Naive thymus-derived CD4-positive, alpha-beta T cell (primary cell): ENCODE data around the gene HKDC1. TPM values are rescaled to one million over a fixed set of nuclear protein-coding genes. Genes with fewer than 3 reads are reported as not detected.
"Not testable (repeated sequence)": the region's sequence is repeated elsewhere in the genome, so short reads cannot be mapped to it uniquely, and the experiment has no call there.

ENCODE experiments used
- ATAC-seq: fragments of 150-1000 bp; cut with Tn5 transposase; 2 replicates; pipeline ENCODE4 v1.10.0; 2021; ENCODE audit warnings: mild to moderate bottlenecking, moderate library complexity
- CTCF ChIA-PET: fragments of 350-600 bp; sonication (Branson Sonifier 250); formaldehyde crosslinking; loops from one replicate; lab custom pipeline; 2021; ENCODE audit warnings: antibody characterized with exemption; lab: Charles Lee
- POLR2A ChIA-PET: fragments of 350-600 bp; sonication (Branson Sonifier 250); formaldehyde crosslinking; loops from one replicate; lab custom pipeline; 2021; ENCODE audit warnings: antibody characterized with exemption, inconsistent platforms; lab: Charles Lee
- DNase-seq, 9 donors: peaks; one replicate each; pipeline versions ENCODE4 v3.0.0 to v3.0.0-alpha.2; 2020 to 2022; ENCODE audit warnings: mixed read lengths in 1 of 9
- H3K27ac ChIP-seq: one replicate; pipeline ENCODE4 v1.7.0; 2013; ENCODE audit warnings: mild to moderate bottlenecking, low read depth, low read length, moderate library complexity
- H3K27me3 ChIP-seq, 2 donors: one replicate each; pipeline ENCODE4 v1.7.0; 2013; ENCODE audit warnings: low read length in 2 of 2, mild to moderate bottlenecking in 2 of 2, moderate library complexity in 2 of 2; ENCODE audit not compliant: control insufficient read depth in 2 of 2, insufficient read depth in 2 of 2
- H3K36me3 ChIP-seq, 3 experiments: 1 replicate in 2 of 3; 2 replicates in 1 of 3; pipeline ENCODE4 v1.7.0; 2013; ENCODE audit warnings: low read length in 3 of 3, mild to moderate bottlenecking in 3 of 3, moderate library complexity in 1 of 3; ENCODE audit not compliant: insufficient read depth in 3 of 3, control insufficient read depth in 2 of 3
- H3K4me1 ChIP-seq, 2 donors: one replicate each; pipeline ENCODE4 v1.7.0; 2013; ENCODE audit warnings: low read length in 2 of 2, mild to moderate bottlenecking in 2 of 2, moderate library complexity in 1 of 2; ENCODE audit not compliant: control insufficient read depth in 2 of 2, insufficient read depth in 2 of 2
- H3K4me3 ChIP-seq: 2 replicates; pipeline ENCODE4 v1.7.0; 2013; ENCODE audit warnings: mild to moderate bottlenecking, low read length
- H3K9me3 ChIP-seq, 3 experiments: 1 replicate in 2 of 3; 2 replicates in 1 of 3; pipeline ENCODE4 v1.7.0; 2013; ENCODE audit warnings: low read length in 3 of 3; ENCODE audit not compliant: control insufficient read depth in 2 of 3
- H3K27ac Mint-ChIP-seq, 9 donors: one replicate each; pipeline ENCODE4 v1.8.0; 2020 to 2022; ENCODE audit warnings: mixed read lengths in 9 of 9, mild to moderate bottlenecking in 8 of 9, moderate library complexity in 5 of 9, inconsistent platforms in 2 of 9
- H3K27me3 Mint-ChIP-seq, 5 donors: one replicate each; pipeline ENCODE4 v1.8.0; 2021 to 2022; ENCODE audit warnings: mixed read lengths in 5 of 5, mild to moderate bottlenecking in 1 of 5
- H3K36me3 Mint-ChIP-seq, 5 donors: one replicate each; pipeline ENCODE4 v1.8.0; 2020 to 2022; ENCODE audit warnings: mixed read lengths in 5 of 5, mild to moderate bottlenecking in 3 of 5, inconsistent platforms in 1 of 5
- H3K4me1 Mint-ChIP-seq, 7 donors: one replicate each; pipeline ENCODE4 v1.8.0; 2020 to 2022; ENCODE audit warnings: mixed read lengths in 7 of 7, mild to moderate bottlenecking in 3 of 7, inconsistent platforms in 1 of 7
- H3K4me3 Mint-ChIP-seq, 10 donors: one replicate each; pipeline ENCODE4 v1.8.0; 2020 to 2022; ENCODE audit warnings: mild to moderate bottlenecking in 10 of 10, mixed read lengths in 10 of 10, moderate library complexity in 6 of 10, inconsistent platforms in 2 of 10
- H3K9me3 Mint-ChIP-seq, 11 donors: one replicate each; pipeline ENCODE4 v1.8.0; 2020 to 2022; ENCODE audit warnings: mixed read lengths in 11 of 11, mild to moderate bottlenecking in 4 of 11, inconsistent platforms in 1 of 11, moderate library complexity in 1 of 11
- intact Hi-C, 2 donors: fragments of 100-400 bp; cut with micrococcal nuclease; formaldehyde crosslinking; loops; one replicate each; pipeline ENCODE4 v1.15.1; 2023
- polyA plus RNA-seq, 2 donors: library from polyadenylated mRNA; unstranded; fragments of 300-500 nt; fragmentation: Illumina TruSeq; gene quantifications; one replicate each; pipeline ENCODE4 v1.2.3, GENCODE V29; 2021
- total RNA-seq, 6 experiments: library from RNA in 5 of 6; stranded (reverse) in 5 of 6; gene quantifications; 1 replicate in 5 of 6; 2 replicates in 1 of 6; pipeline ENCODE4 v1.2.3 and lab custom pipeline; 2021 to 2026

HKDC1 gene
- total and polyA plus RNA-seq, 7 experiments from 2014 or later = 1.9 to 10.9 (median 4.1) TPM

DNA sequence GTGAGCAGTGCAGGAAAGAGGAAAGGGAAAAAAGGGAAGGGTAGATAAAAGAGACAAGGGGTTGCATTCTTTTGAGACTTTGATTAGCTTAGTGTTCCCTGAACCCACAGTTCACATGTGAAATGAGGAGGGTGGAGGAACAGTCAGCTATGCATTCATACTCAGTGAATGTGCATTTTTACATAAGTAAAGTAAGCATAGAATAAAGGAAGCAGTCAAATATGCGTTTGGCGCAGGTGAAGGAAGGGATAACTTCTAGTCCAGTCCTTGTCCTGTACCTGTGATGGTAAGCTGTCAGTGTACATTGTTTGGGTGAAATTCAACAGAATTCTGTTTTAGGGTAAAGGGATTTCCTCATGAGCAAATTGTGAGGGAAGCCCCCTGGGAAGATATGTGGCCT, 86.3 kb downstream of the HKDC1 start:
- H3K4me3 Mint-ChIP-seq = no peak overlapping the region
- CTCF ChIA-PET = interaction anchor here (0.6 kb wide), 1 partner anchor 116 kb away, joined by 6 read pairs; no protein-coding TSS in a partner anchor
- POLR2A ChIA-PET = interaction anchor here (0.6 to 1.1 kb wide), 3 partner anchors 10 to 102 kb away, joined by 3 read pairs; no protein-coding TSS in a partner anchor
- intact Hi-C loops = no loop called here
- Histone ChIP-seq H3K4me1 (no peaks in the 10 kb centered on the region), H3K27me3 (no peaks in the 10 kb centered on the region), H3K36me3 (no peaks in the 10 kb centered on the region), H3K9me3 (no peaks in the 10 kb centered on the region), H3K4me3 (no peak overlapping the region), H3K27ac (no peak overlapping the region)
- ATAC-seq = no peak
- no peak for DNase-seq
- H3K9me3 Mint-ChIP-seq = no peaks in the 10 kb centered on the region
- peaks cover 0 to 23% (median 0%) of the 10 kb centered on the region in 5 donors for H3K27me3 Mint-ChIP-seq
- H3K36me3 Mint-ChIP-seq = no peaks in the 10 kb centered on the region
- H3K27ac Mint-ChIP-seq = peak overlapping the region in 1 of 9 donors; percentile 73
- H3K4me1 Mint-ChIP-seq = peaks cover 0 to 2% (median 0%) of the 10 kb centered on the region in 7 donors

DNA sequence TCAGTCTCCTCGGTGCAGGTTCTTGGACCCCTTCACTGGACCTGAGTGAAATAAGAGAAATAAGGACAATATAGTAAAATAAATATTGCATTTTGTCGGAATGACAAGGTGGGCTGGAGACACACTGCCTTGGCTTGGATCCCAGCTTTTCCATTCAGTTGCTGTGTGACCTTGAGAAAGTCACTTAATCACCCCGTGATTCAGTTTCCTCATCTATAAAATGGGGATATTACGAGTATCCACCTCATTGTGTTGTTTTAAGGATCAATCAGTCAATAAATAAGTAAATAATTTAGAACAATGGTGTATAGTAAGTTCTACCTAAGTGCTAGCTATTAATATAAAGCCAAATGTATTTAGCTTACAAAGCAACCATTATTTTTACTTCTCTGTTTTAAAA, 87.3 kb downstream of the HKDC1 start:
- DNase-seq = no peak
- Histone ChIP-seq H3K4me3 (no peak overlapping the region), H3K9me3 (no peaks in the 10 kb centered on the region), H3K4me1 (no peaks in the 10 kb centered on the region), H3K36me3 (no peaks in the 10 kb centered on the region), H3K27me3 (no peaks in the 10 kb centered on the region), H3K27ac (no peak overlapping the region)
- ATAC-seq = no peak
- H3K4me3 Mint-ChIP-seq = no peak overlapping the region
- H3K27ac Mint-ChIP-seq = no peak overlapping the region
- peaks cover 0 to 2% (median 0%) of the 10 kb centered on the region in 7 donors for H3K4me1 Mint-ChIP-seq
- H3K36me3 Mint-ChIP-seq = no peaks in the 10 kb centered on the region
- no peaks in the 10 kb centered on the region for H3K9me3 Mint-ChIP-seq
- CTCF ChIA-PET = no interaction called here
- intact Hi-C loops = no loop called here
- H3K27me3 Mint-ChIP-seq = peaks cover 0 to 22% (median 0%) of the 10 kb centered on the region in 5 donors
- POLR2A ChIA-PET = interaction anchor here (1.1 kb wide), 1 partner anchor 10 kb away, joined by 3 read pairs; no protein-coding TSS in a partner anchor

DNA sequence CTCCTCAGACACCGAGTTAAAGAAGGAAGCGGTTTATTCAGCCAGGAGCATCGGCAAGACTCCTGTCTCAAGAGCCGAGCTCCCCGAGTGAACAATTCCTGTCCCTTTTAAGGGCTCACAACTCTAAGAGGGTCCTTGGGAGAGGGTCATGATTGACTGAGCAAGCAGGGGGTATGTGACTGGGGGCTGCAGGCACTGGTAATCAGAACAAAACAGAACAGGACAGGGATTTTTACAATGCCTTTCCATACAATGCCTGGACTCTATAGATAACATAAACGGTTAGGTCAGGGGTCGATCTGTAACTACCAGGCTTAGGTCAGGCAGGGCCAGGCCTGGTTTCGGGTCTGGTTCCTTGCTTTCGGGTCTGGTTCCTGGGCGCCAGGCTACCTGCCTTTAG, 88.2 kb downstream of the HKDC1 start:
- POLR2A ChIA-PET = interaction anchor here (1.3 kb wide), 1 partner anchor 11 kb away, joined by 5 read pairs; no protein-coding TSS in a partner anchor
- H3K27ac Mint-ChIP-seq, intact Hi-C loops, H3K4me3 Mint-ChIP-seq, H3K27ac ChIP-seq, DNase-seq, H3K9me3 ChIP-seq, H3K4me1 Mint-ChIP-seq, H3K9me3 Mint-ChIP-seq, CTCF ChIA-PET, H3K36me3 ChIP-seq, H3K27me3 ChIP-seq, ATAC-seq, H3K36me3 Mint-ChIP-seq, H3K4me1 ChIP-seq, H3K4me3 ChIP-seq: not testable (repeated sequence)
- peaks cover 0 to 15% (median 0%) of the 10 kb centered on the region in 5 donors for H3K27me3 Mint-ChIP-seq

DNA sequence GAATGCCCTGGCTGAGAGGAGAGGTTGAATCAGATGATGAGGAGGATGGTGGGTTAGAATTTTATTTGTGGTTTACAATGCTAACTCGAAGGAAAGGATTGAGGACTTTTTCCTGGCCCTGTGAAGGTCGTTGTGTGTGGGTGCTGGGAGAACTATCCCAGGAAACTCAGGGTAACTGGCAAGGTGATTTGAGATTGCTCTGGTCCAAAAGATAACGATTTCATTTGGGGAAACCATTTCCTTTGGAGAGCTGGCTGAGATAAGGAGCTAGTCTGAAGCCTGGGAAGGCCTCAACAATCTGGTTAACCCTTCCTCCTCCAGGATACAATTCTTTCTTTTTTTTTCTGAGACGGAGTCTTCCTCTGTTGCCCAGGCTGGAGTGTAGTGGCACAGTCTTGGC, 91.2 kb downstream of the HKDC1 start:
- no peak for ATAC-seq
- Mint-ChIP-seq H3K36me3 (no peaks in the 10 kb centered on the region), H3K4me1 (peaks cover 0 to 6% (median 0%) of the 10 kb centered on the region in 7 donors), H3K27me3 (peaks cover 0 to 5% (median 0%) of the 10 kb centered on the region in 5 donors), H3K4me3 (no peak overlapping the region), H3K9me3 (no peaks in the 10 kb centered on the region), H3K27ac (peak overlapping the region in 3 of 9 donors; percentile 13 to 87 (median 46))
- no peaks in the 10 kb centered on the region for H3K4me1 ChIP-seq
- CTCF ChIA-PET = interaction anchor here (0.7 kb wide), 1 partner anchor 1122 kb away, joined by 6 read pairs; no protein-coding TSS in a partner anchor
- H3K27ac ChIP-seq = no peak overlapping the region
- H3K4me3 ChIP-seq = no peak overlapping the region
- H3K36me3 ChIP-seq = no peaks in the 10 kb centered on the region
- POLR2A ChIA-PET = interaction anchor here (0.6 kb wide), 1 partner anchor 1325 kb away, joined by 3 read pairs; no protein-coding TSS in a partner anchor
- no peak for DNase-seq
- H3K9me3 ChIP-seq = no peaks in the 10 kb centered on the region
- H3K27me3 ChIP-seq = no peaks in the 10 kb centered on the region
- intact Hi-C loops = loop anchor here in 1 of 2 donors (10.0 kb wide), 1 partner anchor 1503 kb away; the partner anchor contains the start of gene SGPL1

DNA sequence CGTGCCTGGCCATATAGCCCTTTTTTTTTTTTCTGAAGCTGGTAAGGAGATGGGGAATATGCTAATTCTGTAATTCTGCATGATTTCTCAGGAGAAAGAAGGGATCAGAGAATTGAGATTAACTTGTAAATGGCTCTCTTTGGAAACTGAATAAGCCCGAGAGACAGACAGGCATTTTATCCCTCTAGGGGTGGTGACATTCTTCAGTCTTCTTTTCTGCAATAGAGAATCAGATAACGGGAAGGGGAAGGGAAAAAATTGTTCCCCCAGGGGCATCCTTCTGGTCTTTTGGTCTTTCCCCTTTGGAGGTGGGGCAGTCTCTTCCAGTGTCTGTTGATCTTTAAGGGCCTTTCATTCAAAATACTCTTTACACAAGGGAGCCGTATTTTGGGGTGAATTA, 92.4 kb downstream of the HKDC1 start:
- Histone ChIP-seq H3K27me3 (no peaks in the 10 kb centered on the region), H3K36me3 (no peaks in the 10 kb centered on the region), H3K27ac (no peak overlapping the region), H3K4me3 (no peak overlapping the region), H3K4me1 (peaks cover under 1 to 4% of the 10 kb centered on the region in 2 donors), H3K9me3 (no peaks in the 10 kb centered on the region)
- ChIA-PET POLR2A (interaction anchor here (0.5 kb wide), 2 partner anchors 9 to 12 kb away, joined by 3 to 4 read pairs; no protein-coding TSS in a partner anchor), CTCF (no interaction called here)
- Mint-ChIP-seq H3K27ac (no peak overlapping the region), H3K4me1 (peaks cover 0 to 15% (median 4%) of the 10 kb centered on the region in 7 donors), H3K36me3 (no peaks in the 10 kb centered on the region), H3K9me3 (no peaks in the 10 kb centered on the region), H3K27me3 (no peaks in the 10 kb centered on the region), H3K4me3 (no peak overlapping the region)
- no peak for DNase-seq
- no peak for ATAC-seq
- intact Hi-C loops = loop anchor here in 1 of 2 donors (10.0 kb wide), 1 partner anchor 1502 kb away; the partner anchor contains the start of gene SGPL1

DNA sequence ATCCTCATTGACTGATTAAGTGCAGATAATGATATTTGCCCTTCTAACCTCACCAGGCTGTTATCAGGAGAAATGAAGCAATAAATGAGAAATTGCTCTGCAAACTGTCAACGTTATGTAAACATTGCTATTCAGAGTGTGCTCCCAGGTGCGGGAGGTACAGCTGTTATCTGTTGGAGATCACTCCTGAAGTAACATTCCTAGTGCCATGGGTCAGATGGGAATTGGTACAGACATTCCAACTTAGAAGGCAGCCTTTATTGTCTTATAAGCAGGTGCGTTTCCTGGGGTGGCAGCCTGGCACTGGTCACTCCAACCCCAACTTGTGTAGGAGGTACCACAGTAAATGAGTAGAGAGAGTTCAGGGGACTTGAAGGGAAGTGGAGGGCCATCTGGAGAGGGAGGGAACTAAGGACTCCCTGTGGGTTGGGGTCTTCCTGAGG, 95.0 kb downstream of the HKDC1 start:
- ChIA-PET POLR2A (interaction anchor here (1.5 kb wide), 1 partner anchor 32 kb away, joined by 3 read pairs; no protein-coding TSS in a partner anchor), CTCF (interaction anchor here (0.6 kb wide), 1 partner anchor 32 kb away, joined by 4 read pairs; no protein-coding TSS in a partner anchor)
- no peaks in the 10 kb centered on the region for H3K9me3 Mint-ChIP-seq
- peaks cover 0 to 5% (median 0%) of the 10 kb centered on the region in 3 experiments for H3K36me3 ChIP-seq
- H3K4me1 ChIP-seq = peaks cover 12 to 16% of the 10 kb centered on the region in 2 donors
- H3K27me3 Mint-ChIP-seq = no peaks in the 10 kb centered on the region
- peak overlapping the region in 4 of 9 donors; percentile 13 to 69 (median 40) for H3K27ac Mint-ChIP-seq
- H3K27me3 ChIP-seq = no peaks in the 10 kb centered on the region
- no peak overlapping the region for H3K4me3 ChIP-seq
- no peak overlapping the region for H3K27ac ChIP-seq
- H3K9me3 ChIP-seq = no peaks in the 10 kb centered on the region
- peaks cover 5 to 25% (median 10%) of the 10 kb centered on the region in 7 donors for H3K4me1 Mint-ChIP-seq
- intact Hi-C loops = loop anchor here (5.0 to 10.0 kb wide), 5 partner anchors 133 to 1553 kb away; partner anchors contain the start of genes TYSND1 (in 2 of the 2), SGPL1 (in 1 of the 2) and SUPV3L1 (in 1 of the 2)
- DNase-seq (no peak), ATAC-seq (no peak)
- peak overlapping the region in 1 of 10 donors; percentile 88 for H3K4me3 Mint-ChIP-seq
- peaks cover 0 to 3% (median 0%) of the 10 kb centered on the region in 5 donors for H3K36me3 Mint-ChIP-seq
